Osteoblast (primary cell): ENCODE data around the gene SLC6A13. TPM values are rescaled to one million over a fixed set of nuclear protein-coding genes. Genes with fewer than 3 reads are reported as not detected.

Experiments
- DNase-seq: peaks from one replicate; pipeline ENCODE4 v3.0.0; 2011; ENCODE audit warnings: low spot score, mixed read lengths; ENCODE audit not compliant: insufficient read length; ENCODE audit errors: missing footprints
- H2AFZ ChIP-seq: 2 replicates; pipeline ENCODE4 v1.6.0; 2011; ENCODE audit warnings: mild to moderate bottlenecking, low read length
- H3K27ac ChIP-seq: 2 replicates; pipeline ENCODE4 v1.5.1; 2011; ENCODE audit warnings: mild to moderate bottlenecking, low read depth, low read length, moderate library complexity
- H3K27me3 ChIP-seq: 2 replicates; pipeline ENCODE4 v1.6.0; 2012; ENCODE audit warnings: mild to moderate bottlenecking, control low read depth, inconsistent platforms, low read length, moderate library complexity; ENCODE audit not compliant: insufficient read depth
- H3K36me3 ChIP-seq: 2 replicates; pipeline ENCODE4 v1.5.1; 2011; ENCODE audit warnings: mild to moderate bottlenecking, low read length, control low read depth, moderate library complexity; ENCODE audit not compliant: insufficient read depth
- H3K4me1 ChIP-seq: 2 replicates; pipeline ENCODE4 v1.5.1; 2011; ENCODE audit warnings: mild to moderate bottlenecking, low read length, control low read depth, moderate library complexity; ENCODE audit not compliant: insufficient read depth
- H3K4me2 ChIP-seq: 2 replicates; pipeline ENCODE4 v1.6.0; 2011; ENCODE audit warnings: mild to moderate bottlenecking, low read length; ENCODE audit not compliant: insufficient read depth
- H3K4me3 ChIP-seq: fragments of 200-600 bp; sonication (generic); 3 replicates; pipeline ENCODE4 v1.5.1; 2012; ENCODE audit warnings: mild to moderate bottlenecking, low read length, inconsistent platforms; ENCODE audit not compliant: insufficient read depth
- H3K79me2 ChIP-seq: 2 replicates; pipeline ENCODE4 v1.6.0; 2012; ENCODE audit warnings: mild to moderate bottlenecking, low read length, control low read depth, inconsistent platforms; ENCODE audit not compliant: insufficient read depth
- H3K9me3 ChIP-seq: 2 replicates; pipeline ENCODE4 v1.5.1; 2011; ENCODE audit warnings: low read depth, low read length, control low read depth
- H4K20me1 ChIP-seq: 2 replicates; pipeline ENCODE4 v1.6.0; 2012; ENCODE audit warnings: mild to moderate bottlenecking, low read length, control low read depth; ENCODE audit not compliant: insufficient read depth
- total RNA-seq: library from RNA; depleted of rRNA; stranded (reverse); fragments of >200 nt; gene quantifications from 2 replicates; pipeline ENCODE4 v1.2.3, GENCODE V29; 2012
- TF ChIP-seq, protein P1 (sequence below): IDR thresholded peaks from 2 replicates; pipeline ENCODE4 v1.5.1; 2011; ENCODE audit warnings: mild to moderate bottlenecking, low read depth, low read length, moderate library complexity; ENCODE audit errors: extremely low read depth

The SLC6A13 gene
- total RNA-seq, 1 donor: not detected

GRCh38 chr12:242496-242895 lies 20.1 kb downstream of the SLC6A13 start:
- peaks cover 8% of the 10 kb centered on the region for H3K27me3 ChIP-seq
- DNase-seq: no peak
- H3K4me1 ChIP-seq: no peaks in the 10 kb centered on the region
- H3K9me3 ChIP-seq: no peaks in the 10 kb centered on the region
- H3K79me2 ChIP-seq: no peaks in the 10 kb centered on the region
- no peak overlapping the region for H3K27ac ChIP-seq
- no peak overlapping the region for H2AFZ ChIP-seq
- no peak overlapping the region for H3K4me3 ChIP-seq
- H4K20me1 ChIP-seq: no peaks in the 10 kb centered on the region
- H3K4me2 ChIP-seq: no peak overlapping the region
- TF ChIP-seq, protein P1, sequence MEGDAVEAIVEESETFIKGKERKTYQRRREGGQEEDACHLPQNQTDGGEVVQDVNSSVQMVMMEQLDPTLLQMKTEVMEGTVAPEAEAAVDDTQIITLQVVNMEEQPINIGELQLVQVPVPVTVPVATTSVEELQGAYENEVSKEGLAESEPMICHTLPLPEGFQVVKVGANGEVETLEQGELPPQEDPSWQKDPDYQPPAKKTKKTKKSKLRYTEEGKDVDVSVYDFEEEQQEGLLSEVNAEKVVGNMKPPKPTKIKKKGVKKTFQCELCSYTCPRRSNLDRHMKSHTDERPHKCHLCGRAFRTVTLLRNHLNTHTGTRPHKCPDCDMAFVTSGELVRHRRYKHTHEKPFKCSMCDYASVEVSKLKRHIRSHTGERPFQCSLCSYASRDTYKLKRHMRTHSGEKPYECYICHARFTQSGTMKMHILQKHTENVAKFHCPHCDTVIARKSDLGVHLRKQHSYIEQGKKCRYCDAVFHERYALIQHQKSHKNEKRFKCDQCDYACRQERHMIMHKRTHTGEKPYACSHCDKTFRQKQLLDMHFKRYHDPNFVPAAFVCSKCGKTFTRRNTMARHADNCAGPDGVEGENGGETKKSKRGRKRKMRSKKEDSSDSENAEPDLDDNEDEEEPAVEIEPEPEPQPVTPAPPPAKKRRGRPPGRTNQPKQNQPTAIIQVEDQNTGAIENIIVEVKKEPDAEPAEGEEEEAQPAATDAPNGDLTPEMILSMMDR: no peak
- H3K36me3 ChIP-seq: no peaks in the 10 kb centered on the region

DNA sequence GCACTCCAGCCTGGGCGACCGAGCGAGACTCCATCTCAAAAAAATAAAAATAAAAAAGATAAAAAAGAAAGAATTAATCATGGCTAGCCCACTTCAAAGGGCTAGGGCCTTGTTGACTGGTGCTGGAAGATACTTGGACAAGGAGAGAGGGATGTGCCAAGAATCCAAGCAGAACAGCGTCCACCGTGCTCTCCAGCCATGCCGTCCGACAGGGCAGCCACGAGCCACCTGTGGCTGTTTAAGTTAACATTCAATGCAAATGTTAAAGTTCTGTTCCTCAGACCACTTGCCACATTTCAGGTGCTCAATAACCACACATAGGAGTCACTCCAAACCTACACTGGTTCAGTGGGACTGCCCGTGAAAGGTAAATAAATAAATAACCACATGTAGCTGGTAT lies 21.4 kb downstream of the SLC6A13 start:
- no peaks in the 10 kb centered on the region for H3K4me1 ChIP-seq
- peaks cover 8% of the 10 kb centered on the region for H3K27me3 ChIP-seq
- no peaks in the 10 kb centered on the region for H3K79me2 ChIP-seq
- no peaks in the 10 kb centered on the region for H4K20me1 ChIP-seq
- H3K4me2 ChIP-seq: no peak overlapping the region
- no peaks in the 10 kb centered on the region for H3K36me3 ChIP-seq
- H3K4me3 ChIP-seq: no peak overlapping the region
- TF ChIP-seq, protein P1: no peak
- H2AFZ ChIP-seq: no peak overlapping the region
- H3K9me3 ChIP-seq: no peaks in the 10 kb centered on the region
- H3K27ac ChIP-seq: no peak overlapping the region
- no peak for DNase-seq

GRCh38 chr12:240566-240965 lies 22.1 kb downstream of the SLC6A13 start:
- TF ChIP-seq, protein P1: no peak
- H3K9me3 ChIP-seq: no peaks in the 10 kb centered on the region
- no peak overlapping the region for H3K27ac ChIP-seq
- H3K27me3 ChIP-seq: peaks cover 8% of the 10 kb centered on the region
- H4K20me1 ChIP-seq: no peaks in the 10 kb centered on the region
- no peak for DNase-seq
- no peak overlapping the region for H3K4me2 ChIP-seq
- no peaks in the 10 kb centered on the region for H3K79me2 ChIP-seq
- no peak overlapping the region for H2AFZ ChIP-seq
- no peak overlapping the region for H3K4me3 ChIP-seq
- no peaks in the 10 kb centered on the region for H3K36me3 ChIP-seq
- no peaks in the 10 kb centered on the region for H3K4me1 ChIP-seq

- no peaks in the 10 kb centered on the region for H3K9me3 ChIP-seq
- H3K36me3 ChIP-seq: no peaks in the 10 kb centered on the region
- no peaks in the 10 kb centered on the region for H3K79me2 ChIP-seq
- peaks cover 6% of the 10 kb centered on the region for H3K27me3 ChIP-seq
- H3K4me1 ChIP-seq: no peaks in the 10 kb centered on the region
- H3K4me2 ChIP-seq: no peak overlapping the region
- no peaks in the 10 kb centered on the region for H4K20me1 ChIP-seq
- no peak overlapping the region for H2AFZ ChIP-seq
- no peak overlapping the region for H3K27ac ChIP-seq
- TF ChIP-seq, protein P1: no peak
- no peak overlapping the region for H3K4me3 ChIP-seq
- DNase-seq: no peak
These were observed 23.8 kb downstream of the SLC6A13 start for GRCh38 chr12:238736-239398.
